Gastrocnemius medialis (tissue), 4 donors: ENCODE results near the gene RERE. TPM values are rescaled to one million over a fixed set of nuclear protein-coding genes. Genes with fewer than 3 reads are reported as not detected.

Source experiments
- ATAC-seq, 2 donors: fragments of 150-250 bp; one replicate each; pipeline ENCODE4 v1.9.1; 2016
- DNase-seq, 2 donors: peaks; one replicate each; pipeline ENCODE4 v3.0.0-alpha.2; 2019
- H3K27ac ChIP-seq, 4 donors: fragments of 200-600 bp; sonication (generic); 1 replicate in 1 of 4; 2 replicates in 3 of 4; pipeline ENCODE4 v1.5.1; 2016 to 2018; ENCODE audit warnings: mild to moderate bottlenecking in 2 of 4, moderate library complexity in 1 of 4
- H3K27me3 ChIP-seq, 3 donors: fragments of 200-600 bp; sonication (generic) in 2 of 3; 1 replicate in 1 of 3; 2 replicates in 2 of 3; pipeline versions ENCODE4 v1.5.1 to v1.6.0; 2016 to 2019; ENCODE audit warnings: mild to moderate bottlenecking in 1 of 3, moderate library complexity in 1 of 3
- H3K36me3 ChIP-seq, 2 donors: fragments of 200-600 bp; sonication (generic) in 1 of 2; one replicate each; pipeline ENCODE4 v1.5.1; 2017 to 2018
- H3K4me1 ChIP-seq, 2 donors: fragments of 200-600 bp; sonication (generic) in 1 of 2; one replicate each; pipeline ENCODE4 v1.5.1; 2016 to 2017; ENCODE audit warnings: mild to moderate bottlenecking in 2 of 2
- H3K4me3 ChIP-seq, 4 donors: fragments of 200-600 bp; sonication (generic) in 3 of 4; 1 replicate in 1 of 4; 2 replicates in 3 of 4; pipeline ENCODE4 v1.5.1; 2016 to 2019; ENCODE audit warnings: mild to moderate bottlenecking in 2 of 4
- H3K9me3 ChIP-seq, 3 donors: fragments of 200-600 bp; sonication (generic) in 2 of 3; 1 replicate in 1 of 3; 2 replicates in 2 of 3; pipeline ENCODE4 v1.5.1; 2016 to 2019
- CTCF ChIP-seq, 5 experiments: fragments of 450-650 bp in 3 of 5; fragments of 200-600 bp in 2 of 5; sonication (generic) in 2 of 5; IDR thresholded peaks in 4 of 5; conservative IDR thresholded peaks in 1 of 5; 1 replicate in 4 of 5; 2 replicates in 1 of 5; pipeline ENCODE4 v1.5.1; 2016 to 2019; ENCODE audit warnings: antibody characterized with exemption in 5 of 5, mild to moderate bottlenecking in 3 of 5, moderate library complexity in 3 of 5
- POLR2A ChIP-seq, 2 donors: fragments of 450-650 bp; IDR thresholded peaks; one replicate each; pipeline ENCODE4 v1.6.1; 2017; ENCODE audit warnings: antibody characterized with exemption in 2 of 2, mild to moderate bottlenecking in 2 of 2, moderate library complexity in 2 of 2
- in situ Hi-C, 4 donors: fragments of 200-750 bp; cut with MboI; loops; one replicate each; pipeline versions ENCODE4 v1.15.0 to v1.8.0; 2017; ENCODE audit warnings: low sequenced_read_pairs in 4 of 4
- intact Hi-C: fragments of 100-400 bp; cut with DNase I; formaldehyde crosslinking; loops from one replicate; pipeline ENCODE4 v1.15.1; 2023; ENCODE audit warnings: low total_unique reads
- total RNA-seq, 4 donors: library from RNA; depleted of rRNA; stranded (reverse); fragments of >200 nt; gene quantifications; one replicate each; pipeline versions ENCODE4 v1.1.0 to v1.2.3, GENCODE V29; 2016

Gene RERE
- total RNA-seq, 4 donors from 2014 or later, result 60.8 to 106 (median 102) TPM

GRCh38 chr1:8431019-8431418, 386.4 kb downstream of the RERE start:
- TF ChIP-seq CTCF (IDR thresholded peaks at IDR 0.05 in 4 of 5, conservative IDR thresholded peaks at IDR 0.05 in 1 of 5) (no peak), POLR2A (IDR thresholded peaks at IDR 0.05) (no peak)
- Histone ChIP-seq H3K4me1 (peaks cover 54 to 64% of the 10 kb centered on the region in 2 donors), H3K36me3 (no peaks in the 10 kb centered on the region), H3K4me3 (no peak overlapping the region), H3K9me3 (no peaks in the 10 kb centered on the region), H3K27me3 (no peaks in the 10 kb centered on the region), H3K27ac (peak overlapping the region in 3 of 4 donors; percentile 3 to 94 (median 22))
- ATAC-seq (no peak), DNase-seq (no peak)
- intact Hi-C loops (no loop called here), in situ Hi-C loops (no loop called here)

- Histone ChIP-seq H3K4me3 (no peak overlapping the region), H3K27ac (peak overlapping the region in 3 of 4 donors; percentile 3 to 94 (median 22)), H3K36me3 (no peaks in the 10 kb centered on the region), H3K4me1 (peaks cover 54 to 64% of the 10 kb centered on the region in 2 donors), H3K27me3 (no peaks in the 10 kb centered on the region), H3K9me3 (no peaks in the 10 kb centered on the region)
- no peak for DNase-seq
- intact Hi-C loops (no loop called here), in situ Hi-C loops (no loop called here)
- TF ChIP-seq CTCF (IDR thresholded peaks at IDR 0.05 in 4 of 5, conservative IDR thresholded peaks at IDR 0.05 in 1 of 5) (no peak), POLR2A (IDR thresholded peaks at IDR 0.05) (no peak)
- ATAC-seq, result no peak
Observed at GRCh38 chr1:8430476-8430875, 387.0 kb downstream of the RERE start.

- Histone ChIP-seq H3K27ac (peak overlapping the region; percentile 91 to 100 (median 96)), H3K9me3 (no peaks in the 10 kb centered on the region), H3K27me3 (no peaks in the 10 kb centered on the region), H3K36me3 (no peaks in the 10 kb centered on the region), H3K4me3 (no peak overlapping the region), H3K4me1 (peaks cover 54 to 64% of the 10 kb centered on the region in 2 donors)
- intact Hi-C loops, result loop anchor here (10.0 kb wide), 2 partner anchors 805 to 1085 kb away; partner anchors contain the start of gene H6PD
- no peak for DNase-seq
- no peak for ATAC-seq
- in situ Hi-C loops, result no loop called here
- TF ChIP-seq POLR2A (IDR thresholded peaks at IDR 0.05) (no peak), CTCF (IDR thresholded peaks at IDR 0.05 in 4 of 5, conservative IDR thresholded peaks at IDR 0.05 in 1 of 5) (no peak)
Observed at GRCh38 chr1:8429549-8430110, 387.8 kb downstream of the RERE start.

- no peak for DNase-seq
- no peaks in the 10 kb centered on the region for H3K27me3 ChIP-seq
- H3K36me3 ChIP-seq, result no peaks in the 10 kb centered on the region
- intact Hi-C loops, result loop anchor here (10.0 kb wide), 2 partner anchors 806 to 1086 kb away; partner anchors contain the start of gene H6PD
- H3K4me1 ChIP-seq, result peaks cover 53 to 67% of the 10 kb centered on the region in 2 donors
- in situ Hi-C loops, result no loop called here
- H3K27ac ChIP-seq, result peak overlapping the region; percentile 91 to 100 (median 96)
- no peak for ATAC-seq
- no peak overlapping the region for H3K4me3 ChIP-seq
- TF ChIP-seq CTCF (IDR thresholded peaks at IDR 0.05 in 4 of 5, conservative IDR thresholded peaks at IDR 0.05 in 1 of 5) (no peak), POLR2A (IDR thresholded peaks at IDR 0.05) (no peak)
- no peaks in the 10 kb centered on the region for H3K9me3 ChIP-seq
Observed at GRCh38 chr1:8428441-8428840, 389.0 kb downstream of the RERE start.
